Measurements from ENCODE around the gene GSTM5.

DNA sequence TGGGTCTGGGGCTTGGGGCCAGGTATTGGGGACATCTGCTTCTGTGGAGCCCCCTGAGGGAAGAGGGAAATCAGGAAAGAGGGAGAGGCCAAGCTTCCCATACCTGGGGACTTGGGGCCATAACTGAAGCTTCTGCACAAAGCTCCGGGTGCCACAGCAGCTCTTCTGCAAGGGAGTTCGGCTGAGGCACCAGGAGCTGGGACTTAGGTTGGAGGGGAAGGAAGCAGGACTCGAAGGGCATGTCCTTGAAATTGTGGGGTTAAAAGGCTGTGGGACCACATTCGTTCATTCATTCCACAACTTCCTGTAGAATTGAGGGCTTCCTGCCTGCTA, 53.4 kb downstream of the GSTM5 start:
- TF ChIP-seq, protein P1, sequence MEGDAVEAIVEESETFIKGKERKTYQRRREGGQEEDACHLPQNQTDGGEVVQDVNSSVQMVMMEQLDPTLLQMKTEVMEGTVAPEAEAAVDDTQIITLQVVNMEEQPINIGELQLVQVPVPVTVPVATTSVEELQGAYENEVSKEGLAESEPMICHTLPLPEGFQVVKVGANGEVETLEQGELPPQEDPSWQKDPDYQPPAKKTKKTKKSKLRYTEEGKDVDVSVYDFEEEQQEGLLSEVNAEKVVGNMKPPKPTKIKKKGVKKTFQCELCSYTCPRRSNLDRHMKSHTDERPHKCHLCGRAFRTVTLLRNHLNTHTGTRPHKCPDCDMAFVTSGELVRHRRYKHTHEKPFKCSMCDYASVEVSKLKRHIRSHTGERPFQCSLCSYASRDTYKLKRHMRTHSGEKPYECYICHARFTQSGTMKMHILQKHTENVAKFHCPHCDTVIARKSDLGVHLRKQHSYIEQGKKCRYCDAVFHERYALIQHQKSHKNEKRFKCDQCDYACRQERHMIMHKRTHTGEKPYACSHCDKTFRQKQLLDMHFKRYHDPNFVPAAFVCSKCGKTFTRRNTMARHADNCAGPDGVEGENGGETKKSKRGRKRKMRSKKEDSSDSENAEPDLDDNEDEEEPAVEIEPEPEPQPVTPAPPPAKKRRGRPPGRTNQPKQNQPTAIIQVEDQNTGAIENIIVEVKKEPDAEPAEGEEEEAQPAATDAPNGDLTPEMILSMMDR (conservative IDR thresholded peaks at IDR 0.05; ENCODE audit: low read length), result no peak
- no peak for TF ChIP-seq EZH2phosphoT487 (IDR thresholded peaks at IDR 0.05; ENCODE audit: borderline replicate concordance, low read depth, low read length)

All from OCI-LY7 (cell line).